HEK293 (cell line): Measurements from ENCODE around the gene LAMA1.

ENCODE experiments used
- CTCF ChIA-PET: fragments of 350-600 bp; formaldehyde crosslinking; extraction: SDS; loops from one replicate; lab custom pipeline; 2021; ENCODE audit warnings: antibody characterized with exemption; lab: Yijun Ruan, JAX
- POLR2A ChIA-PET: fragments of 300-600 bp; formaldehyde crosslinking; extraction: SDS; loops from one replicate; lab custom pipeline; 2020; ENCODE audit warnings: antibody characterized with exemption, inconsistent platforms; lab: Yijun Ruan, JAX
- H3K27ac ChIP-seq: fragments of 200-500 bp; sonication (Bioruptor generic); 2 replicates; pipeline ENCODE4 v1.5.1; 2014; ENCODE audit warnings: low read depth, low read length, control low read depth, inconsistent platforms; ENCODE audit errors: extremely low read depth
- H3K36me3 ChIP-seq, 2 experiments: fragments of 200-500 bp in 1 of 2; sonication (Bioruptor generic) in 1 of 2; 1 replicate in 1 of 2; 2 replicates in 1 of 2; pipeline ENCODE4 v1.5.1; 2014 to 2017; ENCODE audit warnings: inconsistent platforms in 2 of 2, low read length in 2 of 2; ENCODE audit not compliant: control insufficient read depth in 2 of 2, insufficient read depth in 1 of 2
- H3K4me1 ChIP-seq: fragments of 200-500 bp; sonication (Bioruptor generic); 2 replicates; pipeline ENCODE4 v1.5.1; 2014; ENCODE audit warnings: mild to moderate bottlenecking, low read length, inconsistent platforms; ENCODE audit not compliant: control insufficient read depth, insufficient read depth
- H3K4me3 ChIP-seq: 2 replicates; pipeline ENCODE4 v1.5.1; 2011; ENCODE audit warnings: low read depth, mild to moderate bottlenecking, control low read depth, low read length, moderate library complexity
- H3K9me3 ChIP-seq: fragments of 200-500 bp; sonication (Bioruptor generic); 2 replicates; pipeline ENCODE4 v1.5.1; 2014; ENCODE audit warnings: low read depth, low read length, inconsistent platforms; ENCODE audit not compliant: control insufficient read depth, insufficient read depth
- MZF1 ChIP-seq: fragments of 450-650 bp; formaldehyde crosslinking; IDR thresholded peaks from 2 replicates; pipeline ENCODE4 v1.5.1; 2017; ENCODE audit warnings: missing biosample characterization, missing genetic modification characterization, borderline replicate concordance
- PRDM1 ChIP-seq: fragments of 450-650 bp; formaldehyde crosslinking; IDR thresholded peaks from 2 replicates; pipeline ENCODE4; 2016; ENCODE audit warnings: missing biosample characterization, missing genetic modification characterization
- RBAK ChIP-seq: fragments of 450-650 bp; formaldehyde crosslinking; IDR thresholded peaks from 2 replicates; pipeline ENCODE4 v1.5.1; 2016; ENCODE audit warnings: missing biosample characterization, missing genetic modification characterization
- ZBTB8A ChIP-seq: fragments of 450-650 bp; formaldehyde crosslinking; IDR thresholded peaks from 2 replicates; pipeline ENCODE4 v1.5.1; 2016; ENCODE audit warnings: missing biosample characterization, missing genetic modification characterization
- ZNF155 ChIP-seq: fragments of 450-650 bp; formaldehyde crosslinking; IDR thresholded peaks from 2 replicates; pipeline ENCODE4 v1.5.1; 2016; ENCODE audit warnings: missing biosample characterization, missing genetic modification characterization
- ZNF214 ChIP-seq: fragments of 450-650 bp; formaldehyde crosslinking; IDR thresholded peaks from 2 replicates; pipeline ENCODE4 v1.5.1; 2017; ENCODE audit warnings: missing biosample characterization, mild to moderate bottlenecking, missing genetic modification characterization, borderline replicate concordance
- ZNF23 ChIP-seq: fragments of 450-650 bp; formaldehyde crosslinking; IDR thresholded peaks from 2 replicates; pipeline ENCODE4 v1.5.1; 2016; ENCODE audit warnings: missing biosample characterization, missing genetic modification characterization, borderline replicate concordance
- ZNF248 ChIP-seq: fragments of 450-650 bp; formaldehyde crosslinking; IDR thresholded peaks from 2 replicates; pipeline ENCODE4 v1.5.1; 2017; ENCODE audit warnings: missing biosample characterization, missing genetic modification characterization
- ZNF292 ChIP-seq: fragments of 450-650 bp; formaldehyde crosslinking; IDR thresholded peaks from 2 replicates; pipeline ENCODE4 v1.5.1; 2016; ENCODE audit warnings: low read depth, missing biosample characterization, missing genetic modification characterization, borderline replicate concordance
- ZNF311 ChIP-seq: fragments of 450-650 bp; formaldehyde crosslinking; IDR thresholded peaks from 2 replicates; pipeline ENCODE4 v1.5.1; 2017; ENCODE audit warnings: missing biosample characterization, missing genetic modification characterization, borderline replicate concordance
- ZNF354C ChIP-seq: fragments of 450-650 bp; formaldehyde crosslinking; IDR thresholded peaks from 2 replicates; pipeline ENCODE4 v1.5.1; 2016; ENCODE audit warnings: missing biosample characterization, missing genetic modification characterization, low read depth, borderline replicate concordance
- ZNF514 ChIP-seq: fragments of 450-650 bp; formaldehyde crosslinking; IDR thresholded peaks from 2 replicates; pipeline ENCODE4 v1.5.1; 2016; ENCODE audit warnings: missing biosample characterization, missing genetic modification characterization
- ZNF549 ChIP-seq: fragments of 450-650 bp; IDR thresholded peaks from 2 replicates; pipeline ENCODE4 v1.5.1; 2018; ENCODE audit warnings: missing biosample characterization, missing genetic modification characterization, mild to moderate bottlenecking, inconsistent platforms, moderate library complexity
- ZNF585B ChIP-seq: fragments of 450-650 bp; formaldehyde crosslinking; IDR thresholded peaks from 2 replicates; pipeline ENCODE4 v1.5.1; 2016; ENCODE audit warnings: missing biosample characterization, missing genetic modification characterization
- TF ChIP-seq, protein P1 (sequence below): fragments of 450-650 bp; formaldehyde crosslinking; IDR thresholded peaks from 2 replicates; pipeline ENCODE4 v1.5.1; 2016; ENCODE audit warnings: missing biosample characterization, missing genetic modification characterization
- TF ChIP-seq, protein P2 (sequence below): fragments of 450-650 bp; formaldehyde crosslinking; IDR thresholded peaks from 2 replicates; pipeline ENCODE4 v1.5.1; 2016; ENCODE audit warnings: missing biosample characterization, missing genetic modification characterization
- TF ChIP-seq, protein P3 (sequence below): fragments of 450-650 bp; formaldehyde crosslinking; IDR thresholded peaks from 2 replicates; pipeline ENCODE4 v1.5.1; 2016; ENCODE audit warnings: missing biosample characterization, missing genetic modification characterization, low read depth
- TF ChIP-seq, protein P4 (sequence below): fragments of 450-650 bp; formaldehyde crosslinking; IDR thresholded peaks from 2 replicates; pipeline ENCODE4 v1.5.1; 2016; ENCODE audit warnings: missing biosample characterization, missing genetic modification characterization
- TF ChIP-seq, protein P5 (sequence below): fragments of 450-650 bp; formaldehyde crosslinking; IDR thresholded peaks from 2 replicates; pipeline ENCODE4 v1.5.1; 2016; ENCODE audit warnings: missing biosample characterization, missing genetic modification characterization

The LAMA1 gene

DNA sequence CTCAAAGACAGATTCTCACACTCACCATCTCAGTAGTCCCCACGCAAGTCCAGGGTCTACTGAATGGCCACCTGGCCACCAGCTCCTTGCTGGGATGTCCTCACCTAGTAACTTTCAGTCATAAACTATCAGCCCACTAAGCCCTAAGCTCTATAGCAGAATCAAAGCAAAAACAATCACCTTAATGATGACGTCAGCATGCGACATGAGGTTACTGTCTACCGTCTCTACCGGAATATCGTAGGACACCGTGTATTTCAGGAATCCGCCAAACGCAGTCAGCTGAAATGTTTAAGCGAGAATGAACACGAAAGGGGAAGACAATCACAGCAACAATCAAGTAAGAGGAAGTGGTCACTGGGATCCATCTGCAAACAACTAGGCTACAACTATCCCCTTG is 81.8 kb downstream of the LAMA1 start (continued):
- TF ChIP-seq, protein P1, sequence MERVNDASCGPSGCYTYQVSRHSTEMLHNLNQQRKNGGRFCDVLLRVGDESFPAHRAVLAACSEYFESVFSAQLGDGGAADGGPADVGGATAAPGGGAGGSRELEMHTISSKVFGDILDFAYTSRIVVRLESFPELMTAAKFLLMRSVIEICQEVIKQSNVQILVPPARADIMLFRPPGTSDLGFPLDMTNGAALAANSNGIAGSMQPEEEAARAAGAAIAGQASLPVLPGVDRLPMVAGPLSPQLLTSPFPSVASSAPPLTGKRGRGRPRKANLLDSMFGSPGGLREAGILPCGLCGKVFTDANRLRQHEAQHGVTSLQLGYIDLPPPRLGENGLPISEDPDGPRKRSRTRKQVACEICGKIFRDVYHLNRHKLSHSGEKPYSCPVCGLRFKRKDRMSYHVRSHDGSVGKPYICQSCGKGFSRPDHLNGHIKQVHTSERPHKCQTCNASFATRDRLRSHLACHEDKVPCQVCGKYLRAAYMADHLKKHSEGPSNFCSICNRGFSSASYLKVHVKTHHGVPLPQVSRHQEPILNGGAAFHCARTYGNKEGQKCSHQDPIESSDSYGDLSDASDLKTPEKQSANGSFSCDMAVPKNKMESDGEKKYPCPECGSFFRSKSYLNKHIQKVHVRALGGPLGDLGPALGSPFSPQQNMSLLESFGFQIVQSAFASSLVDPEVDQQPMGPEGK (tag by site-specific recombination): no peak
- TF ChIP-seq, protein P2, sequence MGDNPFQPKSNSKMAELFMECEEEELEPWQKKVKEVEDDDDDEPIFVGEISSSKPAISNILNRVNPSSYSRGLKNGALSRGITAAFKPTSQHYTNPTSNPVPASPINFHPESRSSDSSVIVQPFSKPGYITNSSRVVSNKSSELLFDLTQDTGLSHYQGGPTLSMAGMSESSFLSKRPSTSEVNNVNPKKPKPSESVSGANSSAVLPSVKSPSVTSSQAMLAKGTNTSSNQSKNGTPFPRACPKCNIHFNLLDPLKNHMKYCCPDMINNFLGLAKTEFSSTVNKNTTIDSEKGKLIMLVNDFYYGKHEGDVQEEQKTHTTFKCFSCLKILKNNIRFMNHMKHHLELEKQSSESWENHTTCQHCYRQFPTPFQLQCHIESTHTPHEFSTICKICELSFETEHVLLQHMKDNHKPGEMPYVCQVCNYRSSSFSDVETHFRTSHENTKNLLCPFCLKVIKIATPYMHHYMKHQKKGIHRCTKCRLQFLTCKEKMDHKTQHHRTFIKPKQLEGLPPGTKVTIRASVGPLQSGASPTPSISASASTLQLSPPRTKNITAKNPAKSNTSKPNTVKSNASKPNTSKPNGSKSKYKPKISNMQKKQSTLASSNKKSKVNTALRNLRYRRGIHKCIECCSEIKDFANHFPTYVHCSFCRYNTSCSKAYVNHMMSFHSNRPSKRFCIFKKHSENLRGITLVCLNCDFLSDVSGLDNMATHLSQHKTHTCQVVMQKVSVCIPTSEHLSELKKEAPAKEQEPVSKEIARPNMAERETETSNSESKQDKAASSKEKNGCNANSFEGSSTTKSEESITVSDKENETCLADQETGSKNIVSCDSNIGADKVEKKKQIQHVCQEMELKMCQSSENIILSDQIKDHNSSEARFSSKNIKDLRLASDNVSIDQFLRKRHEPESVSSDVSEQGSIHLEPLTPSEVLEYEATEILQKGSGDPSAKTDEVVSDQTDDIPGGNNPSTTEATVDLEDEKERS (tag by site-specific recombination): no peak

DNA sequence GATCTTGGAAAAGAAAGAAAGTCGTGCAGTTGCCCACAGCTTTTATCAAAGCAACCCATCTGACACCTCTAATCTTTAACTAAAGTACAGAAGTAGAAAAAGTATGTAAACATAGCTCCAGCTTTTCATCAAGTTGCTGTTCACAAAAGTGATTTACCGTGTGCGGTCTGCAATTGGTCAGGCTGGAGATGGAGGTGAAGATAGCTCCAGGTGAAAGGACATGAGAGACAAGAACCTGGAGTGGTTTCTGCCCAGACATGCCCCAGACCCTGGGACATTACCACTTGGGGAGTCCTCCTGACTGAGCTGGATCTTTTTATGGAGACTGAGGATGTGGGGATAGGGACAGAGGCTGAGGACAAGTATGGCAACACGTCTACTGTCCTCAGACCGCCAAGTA is 82.7 kb downstream of the LAMA1 start:
- Histone ChIP-seq H3K4me1 (no peaks in the 10 kb centered on the region; the same call in 1 of the 2 replicates), H3K36me3 (no peaks in the 10 kb centered on the region), H3K4me3 (no peak overlapping the region), H3K27ac (no peak overlapping the region), H3K9me3 (no peaks in the 10 kb centered on the region)
- ChIA-PET POLR2A (no interaction called here), CTCF (interaction anchor here (0.7 to 7.6 kb wide), 9 partner anchors 13 to 1179 kb away, joined by 3 to 41 read pairs (median 7); no protein-coding TSS in a partner anchor)
- no peak for TF ChIP-seq ZNF248 (tag by site-specific recombination)

DNA sequence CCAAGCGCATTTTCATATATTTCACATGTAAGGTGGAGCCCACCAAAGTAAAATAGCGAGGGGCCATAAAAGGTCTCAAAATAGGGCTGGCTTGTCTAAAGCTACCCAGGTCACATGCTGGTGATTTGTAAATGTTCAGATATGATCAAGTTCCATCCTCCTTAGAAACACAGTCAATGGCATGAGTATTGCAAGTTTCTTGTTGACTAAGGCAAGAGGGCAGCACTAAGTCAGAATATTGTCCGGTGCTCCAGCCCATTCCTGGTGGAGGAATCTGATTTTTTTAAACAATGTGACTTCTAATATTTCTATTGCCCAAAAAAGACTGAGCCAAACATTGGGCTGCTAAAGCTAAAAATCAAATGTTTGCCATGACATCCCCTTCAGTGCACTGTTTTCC is 85.1 kb downstream of the LAMA1 start:
- ChIA-PET POLR2A (no interaction called here), CTCF (interaction anchor here (0.6 to 7.6 kb wide), 4 partner anchors 10 to 909 kb away, joined by 3 to 41 read pairs (median 17); no protein-coding TSS in a partner anchor)
- Histone ChIP-seq H3K27ac (no peak overlapping the region), H3K4me1 (no peaks in the 10 kb centered on the region), H3K9me3 (no peaks in the 10 kb centered on the region), H3K4me3 (no peak overlapping the region), H3K36me3 (no peaks in the 10 kb centered on the region)
- TF ChIP-seq ZNF155: no peak
- no peak for TF ChIP-seq PRDM1 (tag by site-specific recombination)
- TF ChIP-seq ZNF549 (tag by site-specific recombination): no peak
- no peak for TF ChIP-seq ZNF585B (tag by site-specific recombination)
- TF ChIP-seq ZNF514: no peak
- TF ChIP-seq ZNF354C (tag by site-specific recombination): no peak
- no peak for TF ChIP-seq MZF1 (tag by site-specific recombination)
- TF ChIP-seq, protein P3, sequence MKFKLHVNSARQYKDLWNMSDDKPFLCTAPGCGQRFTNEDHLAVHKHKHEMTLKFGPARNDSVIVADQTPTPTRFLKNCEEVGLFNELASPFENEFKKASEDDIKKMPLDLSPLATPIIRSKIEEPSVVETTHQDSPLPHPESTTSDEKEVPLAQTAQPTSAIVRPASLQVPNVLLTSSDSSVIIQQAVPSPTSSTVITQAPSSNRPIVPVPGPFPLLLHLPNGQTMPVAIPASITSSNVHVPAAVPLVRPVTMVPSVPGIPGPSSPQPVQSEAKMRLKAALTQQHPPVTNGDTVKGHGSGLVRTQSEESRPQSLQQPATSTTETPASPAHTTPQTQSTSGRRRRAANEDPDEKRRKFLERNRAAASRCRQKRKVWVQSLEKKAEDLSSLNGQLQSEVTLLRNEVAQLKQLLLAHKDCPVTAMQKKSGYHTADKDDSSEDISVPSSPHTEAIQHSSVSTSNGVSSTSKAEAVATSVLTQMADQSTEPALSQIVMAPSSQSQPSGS (tag by site-specific recombination): no peak
- TF ChIP-seq ZBTB8A (tag by site-specific recombination): no peak

DNA sequence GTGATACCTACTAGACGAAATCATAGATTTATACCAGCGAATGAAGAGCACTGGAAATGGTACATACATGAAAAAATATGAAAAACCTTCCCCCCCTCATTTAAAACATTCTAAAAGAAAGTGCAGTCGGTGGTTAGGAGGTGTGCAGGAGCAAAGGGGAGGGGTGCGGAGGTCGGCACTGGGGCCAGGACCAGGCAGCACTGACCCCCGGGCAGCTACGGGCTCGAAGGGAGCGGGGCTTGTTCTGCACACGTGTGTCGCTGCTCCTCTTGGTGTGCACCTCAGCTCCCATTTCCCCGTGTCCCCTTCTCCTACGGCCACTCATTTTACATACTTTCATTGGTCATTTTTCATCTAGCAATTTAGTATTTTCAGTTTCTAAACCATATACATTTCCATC is 89.0 kb downstream of the LAMA1 start:
- Histone ChIP-seq H3K27ac (no peak overlapping the region), H3K36me3 (no peaks in the 10 kb centered on the region), H3K4me1 (no peaks in the 10 kb centered on the region), H3K4me3 (no peak overlapping the region), H3K9me3 (no peaks in the 10 kb centered on the region)
- ChIA-PET CTCF (interaction anchor here (0.7 to 3.0 kb wide), 4 partner anchors 10 to 149 kb away, joined by 3 to 16 read pairs (median 11); no protein-coding TSS in a partner anchor), POLR2A (no interaction called here)
- TF ChIP-seq ZNF23 (no peak), ZNF292 (tag by site-specific recombination) (no peak), ZNF311 (tag by site-specific recombination) (no peak), ZNF155 (no peak), RBAK (no peak), ZNF214 (tag by site-specific recombination) (no peak)
- TF ChIP-seq, protein P4, sequence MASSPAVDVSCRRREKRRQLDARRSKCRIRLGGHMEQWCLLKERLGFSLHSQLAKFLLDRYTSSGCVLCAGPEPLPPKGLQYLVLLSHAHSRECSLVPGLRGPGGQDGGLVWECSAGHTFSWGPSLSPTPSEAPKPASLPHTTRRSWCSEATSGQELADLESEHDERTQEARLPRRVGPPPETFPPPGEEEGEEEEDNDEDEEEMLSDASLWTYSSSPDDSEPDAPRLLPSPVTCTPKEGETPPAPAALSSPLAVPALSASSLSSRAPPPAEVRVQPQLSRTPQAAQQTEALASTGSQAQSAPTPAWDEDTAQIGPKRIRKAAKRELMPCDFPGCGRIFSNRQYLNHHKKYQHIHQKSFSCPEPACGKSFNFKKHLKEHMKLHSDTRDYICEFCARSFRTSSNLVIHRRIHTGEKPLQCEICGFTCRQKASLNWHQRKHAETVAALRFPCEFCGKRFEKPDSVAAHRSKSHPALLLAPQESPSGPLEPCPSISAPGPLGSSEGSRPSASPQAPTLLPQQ (tag by site-specific recombination): no peak
- TF ChIP-seq, protein P5, sequence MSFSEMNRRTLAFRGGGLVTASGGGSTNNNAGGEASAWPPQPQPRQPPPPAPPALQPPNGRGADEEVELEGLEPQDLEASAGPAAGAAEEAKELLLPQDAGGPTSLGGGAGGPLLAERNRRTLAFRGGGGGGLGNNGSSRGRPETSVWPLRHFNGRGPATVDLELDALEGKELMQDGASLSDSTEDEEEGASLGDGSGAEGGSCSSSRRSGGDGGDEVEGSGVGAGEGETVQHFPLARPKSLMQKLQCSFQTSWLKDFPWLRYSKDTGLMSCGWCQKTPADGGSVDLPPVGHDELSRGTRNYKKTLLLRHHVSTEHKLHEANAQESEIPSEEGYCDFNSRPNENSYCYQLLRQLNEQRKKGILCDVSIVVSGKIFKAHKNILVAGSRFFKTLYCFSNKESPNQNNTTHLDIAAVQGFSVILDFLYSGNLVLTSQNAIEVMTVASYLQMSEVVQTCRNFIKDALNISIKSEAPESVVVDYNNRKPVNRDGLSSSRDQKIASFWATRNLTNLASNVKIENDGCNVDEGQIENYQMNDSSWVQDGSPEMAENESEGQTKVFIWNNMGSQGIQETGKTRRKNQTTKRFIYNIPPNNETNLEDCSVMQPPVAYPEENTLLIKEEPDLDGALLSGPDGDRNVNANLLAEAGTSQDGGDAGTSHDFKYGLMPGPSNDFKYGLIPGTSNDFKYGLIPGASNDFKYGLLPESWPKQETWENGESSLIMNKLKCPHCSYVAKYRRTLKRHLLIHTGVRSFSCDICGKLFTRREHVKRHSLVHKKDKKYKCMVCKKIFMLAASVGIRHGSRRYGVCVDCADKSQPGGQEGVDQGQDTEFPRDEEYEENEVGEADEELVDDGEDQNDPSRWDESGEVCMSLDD: no peak
